ENCODE data around the gene ERFL.

- no peak for TF ChIP-seq CTCF (IDR thresholded peaks at IDR 0.05)
- no peak for TF ChIP-seq POLR2AphosphoS5 (IDR thresholded peaks at IDR 0.05)
These were observed 30.0 kb downstream of the ERFL start for GRCh38 chr19:41898235-41898634.

All from esophagus muscularis mucosa (tissue), 3 donors.